Cardiac septum (tissue), 1 donor: ENCODE data around the gene CSAG3. TPM values are rescaled to one million over a fixed set of nuclear protein-coding genes. Genes with fewer than 3 reads are reported as not detected.
"Not testable (repeated sequence)": the region's sequence is repeated elsewhere in the genome, so short reads cannot be mapped to it uniquely, and the experiment has no call there.

Experiments
- DNase-seq: peaks from one replicate; pipeline ENCODE4 v3.0.0-alpha.2; 2020; ENCODE audit warnings: low spot score
- intact Hi-C: fragments of 100-400 bp; cut with DNase I; formaldehyde crosslinking; loops from one replicate; pipeline ENCODE4 v1.14.0; 2022
- total RNA-seq: library from RNA; stranded (reverse); fragmentation: NEBNext Ultra II Directional; extraction: Animal tissue kit (Norgen Biotek cat#: 25700); gene quantifications from one replicate; pipeline ENCODE4 v1.2.1, GENCODE V29; 2021
- donor health status: DM: no; HTN: no; CAD: no.

CSAG3 gene
- total RNA-seq, 1 donor from 2014 or later = not detected

DNA sequence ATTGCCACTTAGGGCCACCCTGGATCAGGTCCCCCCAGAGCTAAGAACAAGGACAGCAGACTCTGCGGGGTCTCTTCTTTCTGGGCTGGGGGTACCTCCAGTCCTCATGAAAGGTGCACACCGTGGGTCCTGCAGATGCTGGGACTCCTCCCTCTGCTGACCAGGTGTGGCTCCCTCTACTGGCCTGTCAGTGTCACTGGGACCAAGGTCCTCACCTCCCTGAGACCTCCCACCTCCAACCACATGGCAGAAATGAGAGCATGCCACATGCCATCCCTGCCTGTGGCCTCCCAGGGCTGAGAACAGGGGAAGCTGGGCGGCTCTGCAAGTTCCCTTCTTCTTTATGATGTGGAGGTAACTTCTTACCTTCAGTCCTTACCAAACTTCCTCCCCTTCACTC, 28.0 kb downstream of the CSAG3 start:
- intact Hi-C loops, DNase-seq: not testable (repeated sequence)

DNA sequence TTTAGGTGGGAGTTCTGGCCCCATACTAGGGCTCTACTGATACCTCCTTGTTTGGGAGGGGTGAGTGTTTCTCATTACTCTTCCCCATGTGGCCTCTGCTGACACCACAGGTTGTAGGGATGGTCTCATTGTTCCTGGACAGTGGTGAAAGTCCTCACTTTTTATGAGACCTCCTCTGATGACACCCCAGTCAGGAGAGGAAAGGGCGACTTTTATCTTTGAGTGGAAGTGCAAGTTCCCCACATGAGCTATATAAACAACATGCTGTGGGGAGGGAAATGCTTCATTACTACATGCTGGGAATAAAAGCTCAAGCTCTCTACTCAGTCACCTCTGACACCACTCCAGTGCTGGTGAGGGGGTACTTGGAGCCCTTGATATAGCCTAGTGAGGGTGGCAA, 39.9 kb downstream of the CSAG3 start:
- DNase-seq = no peak
- intact Hi-C loops = no loop called here

- intact Hi-C loops = no loop called here
- DNase-seq = no peak
Measured at GRCh38 chrX:152806035-152806434, 47.0 kb downstream of the CSAG3 start.

Other genes with a start within 250 kb of the CSAG3 start
- gene GABRQ, start 121.3 kb upstream of the CSAG3 start, total RNA-seq = not detected
- not detected for gene MAGEA3, start 60.4 kb upstream of the CSAG3 start, total RNA-seq
- gene CSAG2, start 49.9 kb upstream of the CSAG3 start, total RNA-seq = not detected
- not detected for gene MAGEA2B, start 44.6 kb upstream of the CSAG3 start, total RNA-seq
- not detected for gene CSAG1, start 25.5 kb upstream of the CSAG3 start, total RNA-seq
- gene MAGEA12, start 25.5 kb upstream of the CSAG3 start, total RNA-seq = not detected
- not detected for gene MAGEA2, start 5.4 kb upstream of the CSAG3 start, total RNA-seq
- gene MAGEA6, start 10.5 kb downstream of the CSAG3 start, total RNA-seq = not detected
- 22.3 TPM for gene CETN2, start 71.5 kb downstream of the CSAG3 start, total RNA-seq
- gene NSDHL, start 71.8 kb downstream of the CSAG3 start, total RNA-seq = 12.5 TPM
- gene ZNF185, start 138.8 kb downstream of the CSAG3 start, total RNA-seq = 1.4 TPM
- not detected for gene PNMA5, start 234.9 kb downstream of the CSAG3 start, total RNA-seq